SK-N-SH treated with all-trans-retinoic acid at 6 μM for 48 hours (cell line): ENCODE data around the gene REPS2.

Experiments
- ATAC-seq: fragments of 200-7000 bp; cut with Tn5 transposase; 3 replicates; pipeline ENCODE4 v1.9.1; 2020; ENCODE audit warnings: mild to moderate bottlenecking, moderate library complexity
- ARNTL ChIP-seq: fragments of 450-650 bp; formaldehyde crosslinking; IDR thresholded peaks from 2 replicates; pipeline ENCODE4 v1.5.0; 2020; ENCODE audit warnings: low read depth, mild to moderate bottlenecking, moderate library complexity, borderline replicate concordance
- BACH2 ChIP-seq: fragments of 250-450 bp; sonication (Bioruptor Pico); IDR thresholded peaks from 2 replicates; pipeline ENCODE4 v1.9.0; 2021; ENCODE audit warnings: mild to moderate bottlenecking, borderline replicate concordance
- CREB5 ChIP-seq: fragments of 250-450 bp; sonication (Bioruptor Pico); IDR thresholded peaks from 2 replicates; pipeline ENCODE4 v1.5.1; 2020; ENCODE audit warnings: low read depth, mild to moderate bottlenecking, moderate library complexity
- CSDC2 ChIP-seq: fragments of 250-450 bp; sonication (Bioruptor Pico); IDR thresholded peaks from 2 replicates; pipeline ENCODE4 v1.5.0; 2020; ENCODE audit warnings: mild to moderate bottlenecking, moderate library complexity
- CSRNP3 ChIP-seq: fragments of 250-450 bp; sonication (Bioruptor Pico); IDR thresholded peaks from 2 replicates; pipeline ENCODE4 v1.5.1; 2021; ENCODE audit warnings: mild to moderate bottlenecking, moderate library complexity
- ESRRG ChIP-seq: fragments of 250-450 bp; sonication (Bioruptor Pico); IDR thresholded peaks from 2 replicates; pipeline ENCODE4 v1.6.1; 2021; ENCODE audit warnings: mild to moderate bottlenecking
- GLIS3 ChIP-seq: fragments of 250-450 bp; sonication (Bioruptor Pico); IDR thresholded peaks from 2 replicates; pipeline ENCODE4 v1.5.0; 2020; ENCODE audit warnings: mild to moderate bottlenecking, moderate library complexity
- ISL1 ChIP-seq: fragments of 250-450 bp; sonication (Bioruptor Pico); IDR thresholded peaks from 2 replicates; pipeline ENCODE4 v2.1.2; 2022; ENCODE audit warnings: mild to moderate bottlenecking, moderate library complexity
- OSR1 ChIP-seq: fragments of 250-450 bp; sonication (Bioruptor Pico); IDR thresholded peaks from 2 replicates; pipeline ENCODE4 v1.8.0; 2022; ENCODE audit warnings: moderate library complexity, mild to moderate bottlenecking, inconsistent platforms
- PATZ1 ChIP-seq: fragments of 250-450 bp; sonication (Bioruptor Pico); IDR thresholded peaks from 2 replicates; pipeline ENCODE4 v1.8.0; 2020; ENCODE audit warnings: mild to moderate bottlenecking, moderate library complexity, borderline replicate concordance
- POU6F1 ChIP-seq: fragments of 250-450 bp; sonication (Bioruptor Pico); IDR thresholded peaks from 2 replicates; pipeline ENCODE4 v1.8.0; 2021; ENCODE audit warnings: low read depth, mild to moderate bottlenecking, moderate library complexity, borderline replicate concordance
- PPARA ChIP-seq: fragments of 250-450 bp; sonication (Bioruptor Pico); IDR thresholded peaks from 2 replicates; pipeline ENCODE4 v1.5.0; 2020; ENCODE audit warnings: mild to moderate bottlenecking, borderline replicate concordance
- RARB ChIP-seq: fragments of 250-450 bp; sonication (Bioruptor Pico); IDR thresholded peaks from 2 replicates; pipeline ENCODE4 v1.8.0; 2021; ENCODE audit warnings: mild to moderate bottlenecking, moderate library complexity
- SNAI2 ChIP-seq: fragments of 250-450 bp; sonication (Bioruptor Pico); IDR thresholded peaks from 2 replicates; pipeline ENCODE4 v1.5.0; 2020; ENCODE audit warnings: mild to moderate bottlenecking, moderate library complexity
- TCF4 ChIP-seq: fragments of 250-450 bp; sonication (Bioruptor Pico); IDR thresholded peaks from 2 replicates; pipeline ENCODE4 v1.8.0; 2021; ENCODE audit warnings: mild to moderate bottlenecking, moderate library complexity, borderline replicate concordance
- TOX ChIP-seq: fragments of 250-450 bp; sonication (Bioruptor Pico); IDR thresholded peaks from 2 replicates; pipeline ENCODE4 v1.8.0; 2021; ENCODE audit warnings: mild to moderate bottlenecking, moderate library complexity, borderline replicate concordance
- TSHZ2 ChIP-seq: fragments of 250-450 bp; sonication (Bioruptor Pico); IDR thresholded peaks from 2 replicates; pipeline ENCODE4 v1.5.0; 2020; ENCODE audit warnings: mild to moderate bottlenecking, moderate library complexity
- ZC3H10 ChIP-seq: fragments of 250-450 bp; sonication (Bioruptor Pico); IDR thresholded peaks from 2 replicates; pipeline ENCODE4 v1.5.1; 2021; ENCODE audit warnings: mild to moderate bottlenecking, moderate library complexity
- ZFP30 ChIP-seq: fragments of 450-650 bp; formaldehyde crosslinking; IDR thresholded peaks from 2 replicates; pipeline ENCODE4 v1.5.0; 2022; ENCODE audit warnings: mild to moderate bottlenecking, moderate library complexity
- ZNF565 ChIP-seq: fragments of 450-650 bp; formaldehyde crosslinking; conservative IDR thresholded peaks from 2 replicates; pipeline ENCODE4 v1.5.0; 2020; ENCODE audit warnings: low read depth, mild to moderate bottlenecking, moderate library complexity
- ZNF70 ChIP-seq: fragments of 450-650 bp; formaldehyde crosslinking; IDR thresholded peaks from 2 replicates; pipeline ENCODE4 v1.5.0; 2020; ENCODE audit warnings: mild to moderate bottlenecking, moderate library complexity
- ZNF8 ChIP-seq: fragments of 450-650 bp; formaldehyde crosslinking; IDR thresholded peaks from 2 replicates; pipeline ENCODE4 v1.5.0; 2020; ENCODE audit warnings: mild to moderate bottlenecking, moderate library complexity

Gene REPS2

GRCh38 chrX:17062065-17062464 lies 115.6 kb downstream of the REPS2 start:
- no peak for ATAC-seq
- no peak for TF ChIP-seq TCF4 (CRISPR knock-in tag)
- TF ChIP-seq ISL1 (CRISPR knock-in tag) = no peak
- TF ChIP-seq GLIS3 = no peak
- no peak for TF ChIP-seq CSRNP3 (CRISPR knock-in tag)
- TF ChIP-seq RARB (CRISPR knock-in tag) = no peak
- TF ChIP-seq ZNF565 (CRISPR knock-in tag) = no peak
- no peak for TF ChIP-seq CSDC2 (CRISPR knock-in tag)
- no peak for TF ChIP-seq ESRRG (CRISPR knock-in tag)
- TF ChIP-seq OSR1 (CRISPR knock-in tag) = no peak
- TF ChIP-seq ZFP30 (CRISPR knock-in tag) = no peak
- no peak for TF ChIP-seq ZNF70 (CRISPR knock-in tag)

GRCh38 chrX:17065100-17065499 lies 118.6 kb downstream of the REPS2 start:
- TF ChIP-seq TOX (CRISPR knock-in tag) (no peak), ESRRG (CRISPR knock-in tag) (no peak), POU6F1 (no peak), CSDC2 (CRISPR knock-in tag) (no peak), BACH2 (CRISPR knock-in tag) (no peak), ZFP30 (CRISPR knock-in tag) (no peak), ISL1 (CRISPR knock-in tag) (no peak), RARB (CRISPR knock-in tag) (no peak), ZC3H10 (CRISPR knock-in tag) (no peak), PPARA (CRISPR knock-in tag) (no peak)

GRCh38 chrX:17067534-17067933 lies 121.1 kb downstream of the REPS2 start:
- ATAC-seq = no peak

More at GRCh38 chrX:17065100-17065499, 118.6 kb downstream of the REPS2 start:
- no peak for ATAC-seq

More at GRCh38 chrX:17067534-17067933, 121.1 kb downstream of the REPS2 start:
- TF ChIP-seq TCF4 (CRISPR knock-in tag) = no peak
- no peak for TF ChIP-seq ZNF565 (CRISPR knock-in tag)
- no peak for TF ChIP-seq ARNTL (CRISPR knock-in tag)
- no peak for TF ChIP-seq CREB5 (CRISPR knock-in tag)
- no peak for TF ChIP-seq SNAI2 (CRISPR knock-in tag)
- no peak for TF ChIP-seq ESRRG (CRISPR knock-in tag)
- no peak for TF ChIP-seq ISL1 (CRISPR knock-in tag)
- TF ChIP-seq POU6F1 = no peak
- no peak for TF ChIP-seq GLIS3
- TF ChIP-seq BACH2 (CRISPR knock-in tag) = no peak
- TF ChIP-seq ZFP30 (CRISPR knock-in tag) = no peak
- TF ChIP-seq TOX (CRISPR knock-in tag) = no peak
- TF ChIP-seq PATZ1 (CRISPR knock-in tag) = no peak
- TF ChIP-seq CSRNP3 (CRISPR knock-in tag) = no peak
- no peak for TF ChIP-seq ZNF8 (CRISPR knock-in tag)
- TF ChIP-seq TSHZ2 (CRISPR knock-in tag) = no peak
